HCT116 (cell line): Measurements from ENCODE around the gene PFKM.

Source experiments
- ATF3 ChIP-seq: IDR thresholded peaks from 2 replicates; pipeline ENCODE4 v1.6.1; 2012
- CBX3 ChIP-seq: IDR thresholded peaks from 2 replicates; pipeline ENCODE4 v1.6.1; 2012; ENCODE audit warnings: low read depth
- CTCF ChIP-seq, 3 experiments: fragments of 200-600 bp in 1 of 3; sonication (generic) in 1 of 3; IDR thresholded peaks in 2 of 3; conservative IDR thresholded peaks in 1 of 3; 2 replicates each; pipeline ENCODE4 v1.5.1; 2012 to 2017; ENCODE audit warnings: low read depth in 2 of 3, low read length in 2 of 3, antibody characterized with exemption in 1 of 3, borderline replicate concordance in 1 of 3, control low read depth in 1 of 3, mild to moderate bottlenecking in 1 of 3, mixed read lengths in 1 of 3, mixed run types in 1 of 3, moderate library complexity in 1 of 3; ENCODE audit not compliant: insufficient read depth in 1 of 3
- EZH2 ChIP-seq: fragments of 200-600 bp; sonication (generic); IDR thresholded peaks from 2 replicates; pipeline ENCODE4 v1.6.1; 2017; ENCODE audit warnings: antibody characterized with exemption, mixed run types
- FOSL1 ChIP-seq: IDR thresholded peaks from 2 replicates; pipeline ENCODE4 v1.6.1; 2012; ENCODE audit warnings: low read depth
- POLR2A ChIP-seq: IDR thresholded peaks from 2 replicates; pipeline ENCODE4 v1.7.0; 2011; ENCODE audit warnings: borderline replicate concordance; ENCODE audit not compliant: insufficient read depth, insufficient read length; ENCODE audit errors: extremely low read depth
- POLR2AphosphoS5 ChIP-seq: IDR thresholded peaks from 2 replicates; pipeline ENCODE4 v1.6.1; 2011; ENCODE audit warnings: mild to moderate bottlenecking, low read depth, low read length, moderate library complexity
- RAD21 ChIP-seq: IDR thresholded peaks from 2 replicates; pipeline ENCODE4 v1.6.1; 2012; ENCODE audit warnings: low read depth, mild to moderate bottlenecking
- SIN3A ChIP-seq: IDR thresholded peaks from 2 replicates; pipeline ENCODE4 v1.6.1; 2012; ENCODE audit warnings: low read depth
- SP1 ChIP-seq: IDR thresholded peaks from 2 replicates; pipeline ENCODE4 v1.6.1; 2012; ENCODE audit warnings: low read depth
- SRF ChIP-seq: IDR thresholded peaks from 2 replicates; pipeline ENCODE4 v1.6.1; 2012; ENCODE audit warnings: low read depth
- TF ChIP-seq, protein P1 (sequence below): IDR thresholded peaks from 2 replicates; pipeline ENCODE4 v1.6.1; 2012; ENCODE audit warnings: low read depth

DNA sequence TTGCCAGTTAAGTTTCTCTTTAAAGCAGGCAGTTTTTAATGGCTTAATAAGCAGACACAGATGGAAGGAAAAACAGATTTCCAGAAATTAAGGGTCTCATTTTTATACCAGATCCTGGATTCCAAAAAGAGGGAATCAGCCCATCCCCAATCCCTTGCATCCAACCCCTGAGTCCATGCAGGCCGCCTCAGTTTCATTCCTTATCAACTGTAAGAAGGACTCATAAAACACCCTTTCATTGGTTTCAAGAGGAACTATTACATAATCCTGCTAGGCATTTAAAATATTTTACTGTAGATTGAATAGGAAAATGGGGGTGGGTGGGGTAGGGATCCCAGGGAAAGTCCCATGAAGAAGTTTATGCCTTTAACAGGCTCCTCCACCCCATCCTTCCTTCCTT is 73.7 kb downstream of the PFKM start:
- TF ChIP-seq CTCF (IDR thresholded peaks at IDR 0.05 in 2 of 3, conservative IDR thresholded peaks at IDR 0.05 in 1 of 3; ENCODE audit: borderline replicate concordance in 1 of 3, insufficient read depth in 1 of 3, low read depth in 2 of 3, low read length in 2 of 3), result no peak
- TF ChIP-seq SRF, result no peak
- TF ChIP-seq POLR2AphosphoS5, result no peak
- TF ChIP-seq, protein P1, sequence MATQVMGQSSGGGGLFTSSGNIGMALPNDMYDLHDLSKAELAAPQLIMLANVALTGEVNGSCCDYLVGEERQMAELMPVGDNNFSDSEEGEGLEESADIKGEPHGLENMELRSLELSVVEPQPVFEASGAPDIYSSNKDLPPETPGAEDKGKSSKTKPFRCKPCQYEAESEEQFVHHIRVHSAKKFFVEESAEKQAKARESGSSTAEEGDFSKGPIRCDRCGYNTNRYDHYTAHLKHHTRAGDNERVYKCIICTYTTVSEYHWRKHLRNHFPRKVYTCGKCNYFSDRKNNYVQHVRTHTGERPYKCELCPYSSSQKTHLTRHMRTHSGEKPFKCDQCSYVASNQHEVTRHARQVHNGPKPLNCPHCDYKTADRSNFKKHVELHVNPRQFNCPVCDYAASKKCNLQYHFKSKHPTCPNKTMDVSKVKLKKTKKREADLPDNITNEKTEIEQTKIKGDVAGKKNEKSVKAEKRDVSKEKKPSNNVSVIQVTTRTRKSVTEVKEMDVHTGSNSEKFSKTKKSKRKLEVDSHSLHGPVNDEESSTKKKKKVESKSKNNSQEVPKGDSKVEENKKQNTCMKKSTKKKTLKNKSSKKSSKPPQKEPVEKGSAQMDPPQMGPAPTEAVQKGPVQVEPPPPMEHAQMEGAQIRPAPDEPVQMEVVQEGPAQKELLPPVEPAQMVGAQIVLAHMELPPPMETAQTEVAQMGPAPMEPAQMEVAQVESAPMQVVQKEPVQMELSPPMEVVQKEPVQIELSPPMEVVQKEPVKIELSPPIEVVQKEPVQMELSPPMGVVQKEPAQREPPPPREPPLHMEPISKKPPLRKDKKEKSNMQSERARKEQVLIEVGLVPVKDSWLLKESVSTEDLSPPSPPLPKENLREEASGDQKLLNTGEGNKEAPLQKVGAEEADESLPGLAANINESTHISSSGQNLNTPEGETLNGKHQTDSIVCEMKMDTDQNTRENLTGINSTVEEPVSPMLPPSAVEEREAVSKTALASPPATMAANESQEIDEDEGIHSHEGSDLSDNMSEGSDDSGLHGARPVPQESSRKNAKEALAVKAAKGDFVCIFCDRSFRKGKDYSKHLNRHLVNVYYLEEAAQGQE, result no peak
- TF ChIP-seq POLR2A, result no peak
- no peak for TF ChIP-seq SIN3A
- no peak for TF ChIP-seq ATF3
- TF ChIP-seq CBX3, result no peak
- TF ChIP-seq RAD21, result no peak
- TF ChIP-seq FOSL1, result no peak
- no peak for TF ChIP-seq SP1
- TF ChIP-seq EZH2, result no peak
